Activated T-helper 17 cell treated with anti-CD3 and anti-CD28 coated beads, Interleukin-2, amount 50 U/mL, for 72 hours (primary cell): ENCODE results near the gene GPR107. TPM values are rescaled to one million over a fixed set of nuclear protein-coding genes. Genes with fewer than 3 reads are reported as not detected.

Source experiments
- ATAC-seq: fragments of 150-1000 bp; cut with Tn5 transposase; replicated peaks from 2 replicates; pipeline ENCODE4 v1.10.0; 2021; ENCODE audit warnings: mild to moderate bottlenecking, moderate library complexity
- H3K27ac Mint-ChIP-seq: one replicate; pipeline ENCODE4 v1.8.0; 2022; ENCODE audit warnings: mixed read lengths
- H3K27me3 Mint-ChIP-seq: one replicate; pipeline ENCODE4 v1.8.0; 2022; ENCODE audit warnings: mixed read lengths
- H3K36me3 Mint-ChIP-seq: one replicate; pipeline ENCODE4 v1.8.0; 2022; ENCODE audit warnings: low read depth, mild to moderate bottlenecking, mixed read lengths
- H3K4me1 Mint-ChIP-seq: one replicate; pipeline ENCODE4 v1.8.0; 2022; ENCODE audit warnings: mixed read lengths
- H3K4me3 Mint-ChIP-seq: one replicate; pipeline ENCODE4 v1.8.0; 2022; ENCODE audit warnings: mild to moderate bottlenecking, mixed read lengths
- H3K9me3 Mint-ChIP-seq: one replicate; pipeline ENCODE4 v1.8.0; 2022; ENCODE audit warnings: mixed read lengths
- total RNA-seq, 2 donors: library from RNA; stranded (reverse); gene quantifications; one replicate each; pipeline ENCODE4 v1.2.3, GENCODE V29; 2022

The GPR107 gene
- total RNA-seq, 2 donors from 2014 or later: 28.1 to 32.6 TPM

DNA sequence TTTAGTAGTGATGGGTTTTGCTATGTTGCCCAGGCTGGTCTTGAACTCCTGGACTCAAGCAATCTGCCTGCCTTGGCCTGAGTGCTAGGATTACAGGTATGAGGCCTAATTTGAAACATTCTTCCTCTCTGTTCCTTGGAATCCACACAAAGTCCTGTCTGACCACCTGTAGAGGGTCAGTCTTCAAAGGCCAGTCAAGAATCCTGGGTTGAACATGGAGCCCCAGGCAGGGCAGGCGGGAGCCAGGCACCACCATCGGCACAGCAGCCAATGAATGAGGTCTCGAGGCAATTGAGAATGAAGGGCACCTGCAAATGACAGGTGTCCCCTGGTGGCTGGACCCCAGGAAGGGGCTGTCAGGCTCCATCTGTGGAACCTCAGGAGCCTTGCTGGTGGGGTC is 101.1 kb downstream of the GPR107 start:
- Mint-ChIP-seq H3K36me3 (no peaks in the 10 kb centered on the region), H3K4me3 (no peak overlapping the region), H3K27ac (no peak overlapping the region), H3K4me1 (no peaks in the 10 kb centered on the region), H3K27me3 (no peaks in the 10 kb centered on the region), H3K9me3 (no peaks in the 10 kb centered on the region)
- ATAC-seq: no peak

DNA sequence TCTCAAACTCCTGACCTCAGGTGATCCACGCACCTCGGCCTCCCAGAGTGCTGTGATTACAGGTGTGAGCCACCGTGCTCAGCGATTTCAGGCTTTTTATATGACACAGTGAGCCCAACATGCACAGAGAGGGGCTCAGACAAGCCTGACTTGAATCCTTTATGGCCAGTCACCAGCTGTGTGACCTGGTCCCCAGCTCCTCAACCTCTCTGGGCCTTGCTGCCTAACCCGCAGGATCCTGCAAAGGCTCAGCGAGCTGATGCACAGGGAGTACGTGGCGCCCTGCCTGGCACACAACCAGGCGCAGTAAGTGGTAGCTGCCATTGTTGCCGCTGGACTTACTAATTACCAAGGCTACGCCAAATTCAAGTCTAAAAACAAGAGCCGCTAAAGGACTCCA is 101.9 kb downstream of the GPR107 start:
- H3K27me3 Mint-ChIP-seq: no peaks in the 10 kb centered on the region
- H3K27ac Mint-ChIP-seq: no peak overlapping the region
- no peak for ATAC-seq
- no peaks in the 10 kb centered on the region for H3K36me3 Mint-ChIP-seq
- no peaks in the 10 kb centered on the region for H3K9me3 Mint-ChIP-seq
- H3K4me3 Mint-ChIP-seq: no peak overlapping the region
- no peaks in the 10 kb centered on the region for H3K4me1 Mint-ChIP-seq

DNA sequence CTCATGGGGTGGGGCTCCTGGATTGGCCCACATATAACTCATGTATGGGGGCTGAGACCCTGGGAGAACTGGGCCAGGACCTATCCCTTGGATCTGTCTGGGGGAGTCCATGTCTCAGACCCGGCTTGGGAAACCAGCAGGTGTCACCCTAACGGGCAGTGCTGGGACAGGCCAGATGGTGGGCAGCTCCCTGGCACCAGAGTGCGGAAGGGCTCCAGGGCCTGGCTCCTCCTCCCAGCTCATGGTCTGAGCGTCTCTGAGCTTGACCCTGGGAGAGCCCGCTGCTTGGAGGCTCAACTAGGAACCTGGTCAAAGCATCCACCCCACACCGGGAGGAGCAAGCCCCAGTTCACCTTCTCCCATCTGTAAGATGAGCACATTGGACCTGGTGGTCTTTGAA is 103.0 kb downstream of the GPR107 start:
- H3K36me3 Mint-ChIP-seq: no peaks in the 10 kb centered on the region
- no peak overlapping the region for H3K27ac Mint-ChIP-seq
- ATAC-seq: no peak
- H3K4me1 Mint-ChIP-seq: no peaks in the 10 kb centered on the region
- no peak overlapping the region for H3K4me3 Mint-ChIP-seq
- no peaks in the 10 kb centered on the region for H3K9me3 Mint-ChIP-seq
- H3K27me3 Mint-ChIP-seq: no peaks in the 10 kb centered on the region

DNA sequence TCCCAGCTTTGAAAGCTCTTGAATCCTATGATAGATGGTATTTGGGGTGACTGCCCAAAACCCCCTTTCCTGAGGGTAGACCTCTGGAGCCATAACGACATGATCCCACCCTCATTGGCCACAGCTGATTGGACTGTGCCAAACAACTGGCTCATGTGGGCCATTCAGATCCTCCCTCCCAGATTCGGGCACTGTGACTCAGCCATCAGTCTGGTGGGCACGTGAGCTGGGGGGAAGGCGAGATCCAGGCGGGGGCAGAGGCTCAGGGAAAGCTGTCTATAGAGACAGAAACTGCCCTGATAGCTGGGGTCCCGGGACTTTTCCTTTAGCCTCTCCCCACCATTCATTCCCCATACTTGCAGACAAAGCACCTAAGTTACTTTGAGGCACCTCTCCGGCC is 103.4 kb downstream of the GPR107 start:
- Mint-ChIP-seq H3K4me3 (no peak overlapping the region), H3K27ac (no peak overlapping the region), H3K36me3 (no peaks in the 10 kb centered on the region), H3K27me3 (no peaks in the 10 kb centered on the region), H3K4me1 (no peaks in the 10 kb centered on the region), H3K9me3 (no peaks in the 10 kb centered on the region)
- no peak for ATAC-seq

DNA sequence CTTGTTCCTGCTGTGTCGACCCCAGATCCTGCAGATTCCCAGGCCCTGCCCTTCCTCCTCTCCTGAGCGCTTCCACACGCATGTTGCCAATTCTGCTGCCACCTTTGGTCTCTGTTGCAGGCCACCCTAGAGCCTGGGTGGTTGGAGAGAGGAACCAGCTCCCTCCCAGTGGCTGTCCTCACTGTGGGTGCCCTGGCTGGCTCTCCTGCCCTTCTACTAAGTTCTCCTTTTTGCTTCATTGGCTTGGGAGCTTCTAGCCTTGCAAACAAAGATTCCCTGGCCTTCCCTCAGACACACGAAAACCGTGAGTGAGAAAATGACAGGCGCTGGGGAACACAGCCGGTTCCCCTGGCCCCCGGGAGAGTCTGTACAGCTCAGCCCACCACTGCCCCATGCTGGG is 104.3 kb downstream of the GPR107 start:
- no peak overlapping the region for H3K4me3 Mint-ChIP-seq
- ATAC-seq: no peak
- no peaks in the 10 kb centered on the region for H3K4me1 Mint-ChIP-seq
- H3K36me3 Mint-ChIP-seq: no peaks in the 10 kb centered on the region
- no peaks in the 10 kb centered on the region for H3K9me3 Mint-ChIP-seq
- no peaks in the 10 kb centered on the region for H3K27me3 Mint-ChIP-seq
- H3K27ac Mint-ChIP-seq: no peak overlapping the region

- no peak for ATAC-seq
- H3K4me1 Mint-ChIP-seq: no peaks in the 10 kb centered on the region
- H3K27me3 Mint-ChIP-seq: no peaks in the 10 kb centered on the region
- H3K36me3 Mint-ChIP-seq: no peaks in the 10 kb centered on the region
- H3K27ac Mint-ChIP-seq: no peak overlapping the region
- no peak overlapping the region for H3K4me3 Mint-ChIP-seq
- H3K9me3 Mint-ChIP-seq: no peaks in the 10 kb centered on the region
Observed at GRCh38 chr9:130159057-130159456, 105.4 kb downstream of the GPR107 start.

GRCh38 chr9:130159915-130160670 is 106.4 kb downstream of the GPR107 start:
- Mint-ChIP-seq H3K27me3 (no peaks in the 10 kb centered on the region), H3K4me3 (no peak overlapping the region), H3K9me3 (no peaks in the 10 kb centered on the region), H3K36me3 (no peaks in the 10 kb centered on the region), H3K27ac (no peak overlapping the region), H3K4me1 (no peaks in the 10 kb centered on the region)
- ATAC-seq: peak; percentile 87

DNA sequence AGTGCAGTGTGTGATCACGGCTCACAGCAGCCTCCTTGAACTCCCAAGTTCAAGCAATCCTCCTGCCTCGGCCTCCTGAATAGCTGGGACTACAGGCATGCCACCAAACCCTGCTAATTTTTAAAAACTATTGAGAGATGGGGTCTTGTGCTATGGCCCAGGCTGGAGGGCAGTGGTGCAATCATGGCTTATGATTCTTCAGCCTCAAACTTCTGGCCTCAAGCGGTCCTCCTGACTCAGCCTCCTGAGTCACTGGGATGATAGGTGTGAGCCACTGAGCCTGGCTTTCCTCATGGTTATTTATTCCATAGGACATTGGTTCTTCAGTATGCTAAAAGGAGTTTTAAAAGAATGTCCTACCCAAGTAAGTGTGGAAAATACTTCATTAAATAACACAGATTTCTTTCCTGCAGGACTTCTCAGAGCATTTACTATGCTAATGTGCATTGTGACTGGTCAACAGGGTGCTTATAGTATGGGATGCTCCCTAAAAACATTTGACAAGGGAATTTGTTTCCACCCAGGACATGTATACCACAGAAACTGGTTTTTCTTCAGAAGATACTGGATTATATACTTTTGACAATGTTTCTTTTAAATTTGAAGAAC is 107.3 kb downstream of the GPR107 start:
- no peaks in the 10 kb centered on the region for H3K36me3 Mint-ChIP-seq
- no peaks in the 10 kb centered on the region for H3K9me3 Mint-ChIP-seq
- peak overlapping the region; percentile 20 for H3K27ac Mint-ChIP-seq
- H3K27me3 Mint-ChIP-seq: no peaks in the 10 kb centered on the region
- ATAC-seq: peak; percentile 34
- no peaks in the 10 kb centered on the region for H3K4me1 Mint-ChIP-seq
- no peak overlapping the region for H3K4me3 Mint-ChIP-seq

- Mint-ChIP-seq H3K36me3 (no peaks in the 10 kb centered on the region), H3K9me3 (no peaks in the 10 kb centered on the region), H3K4me1 (peaks cover 6% of the 10 kb centered on the region), H3K27ac (no peak overlapping the region), H3K27me3 (no peaks in the 10 kb centered on the region), H3K4me3 (no peak overlapping the region)
- no peak for ATAC-seq
Observed at GRCh38 chr9:130165579-130165978, 111.9 kb downstream of the GPR107 start.

DNA sequence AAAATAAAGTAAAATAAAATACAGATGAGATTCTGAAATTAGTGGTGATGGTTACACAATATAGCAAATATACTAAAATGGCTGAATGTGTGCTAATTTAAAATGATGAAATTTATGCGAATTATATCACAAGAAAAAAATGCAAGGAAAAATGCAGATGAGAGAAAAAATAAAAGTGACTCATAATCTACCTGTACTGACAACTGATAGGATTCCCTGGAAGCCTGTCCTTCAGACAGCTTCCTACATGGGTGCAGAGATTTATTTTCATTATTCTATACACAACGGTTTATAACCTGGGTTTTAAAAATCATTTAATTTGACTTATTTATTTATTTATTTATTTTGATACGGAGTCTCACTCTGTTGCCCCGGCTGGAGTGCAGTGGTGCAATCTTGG is 112.7 kb downstream of the GPR107 start:
- H3K36me3 Mint-ChIP-seq: no peaks in the 10 kb centered on the region
- H3K27ac Mint-ChIP-seq: no peak overlapping the region
- ATAC-seq: no peak
- peaks cover 6% of the 10 kb centered on the region for H3K4me1 Mint-ChIP-seq
- no peaks in the 10 kb centered on the region for H3K9me3 Mint-ChIP-seq
- H3K4me3 Mint-ChIP-seq: no peak overlapping the region
- H3K27me3 Mint-ChIP-seq: peaks cover 5% of the 10 kb centered on the region

DNA sequence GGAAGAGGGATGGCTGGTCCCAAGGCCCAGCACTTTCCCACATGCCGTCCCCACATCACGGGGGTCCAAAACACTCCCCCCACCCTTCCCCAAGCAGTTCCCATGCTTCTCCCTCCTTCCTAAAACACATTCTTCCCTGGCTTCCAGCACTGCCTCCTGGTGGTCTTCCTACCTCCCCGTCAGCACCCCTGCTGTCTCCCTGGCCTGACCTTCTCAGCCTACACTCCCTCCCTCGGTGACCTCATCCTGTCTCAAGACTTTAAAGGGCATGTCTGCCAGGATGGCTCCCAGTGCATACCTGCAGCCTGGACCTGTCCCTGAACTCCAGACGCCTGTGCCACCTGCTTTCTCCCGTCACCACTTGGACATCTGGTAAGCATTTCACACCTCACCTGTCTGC is 114.2 kb downstream of the GPR107 start:
- Mint-ChIP-seq H3K4me3 (no peak overlapping the region), H3K36me3 (no peaks in the 10 kb centered on the region), H3K27ac (no peak overlapping the region), H3K27me3 (peaks cover 5% of the 10 kb centered on the region), H3K9me3 (no peaks in the 10 kb centered on the region), H3K4me1 (peaks cover 6% of the 10 kb centered on the region)
- ATAC-seq: no peak

DNA sequence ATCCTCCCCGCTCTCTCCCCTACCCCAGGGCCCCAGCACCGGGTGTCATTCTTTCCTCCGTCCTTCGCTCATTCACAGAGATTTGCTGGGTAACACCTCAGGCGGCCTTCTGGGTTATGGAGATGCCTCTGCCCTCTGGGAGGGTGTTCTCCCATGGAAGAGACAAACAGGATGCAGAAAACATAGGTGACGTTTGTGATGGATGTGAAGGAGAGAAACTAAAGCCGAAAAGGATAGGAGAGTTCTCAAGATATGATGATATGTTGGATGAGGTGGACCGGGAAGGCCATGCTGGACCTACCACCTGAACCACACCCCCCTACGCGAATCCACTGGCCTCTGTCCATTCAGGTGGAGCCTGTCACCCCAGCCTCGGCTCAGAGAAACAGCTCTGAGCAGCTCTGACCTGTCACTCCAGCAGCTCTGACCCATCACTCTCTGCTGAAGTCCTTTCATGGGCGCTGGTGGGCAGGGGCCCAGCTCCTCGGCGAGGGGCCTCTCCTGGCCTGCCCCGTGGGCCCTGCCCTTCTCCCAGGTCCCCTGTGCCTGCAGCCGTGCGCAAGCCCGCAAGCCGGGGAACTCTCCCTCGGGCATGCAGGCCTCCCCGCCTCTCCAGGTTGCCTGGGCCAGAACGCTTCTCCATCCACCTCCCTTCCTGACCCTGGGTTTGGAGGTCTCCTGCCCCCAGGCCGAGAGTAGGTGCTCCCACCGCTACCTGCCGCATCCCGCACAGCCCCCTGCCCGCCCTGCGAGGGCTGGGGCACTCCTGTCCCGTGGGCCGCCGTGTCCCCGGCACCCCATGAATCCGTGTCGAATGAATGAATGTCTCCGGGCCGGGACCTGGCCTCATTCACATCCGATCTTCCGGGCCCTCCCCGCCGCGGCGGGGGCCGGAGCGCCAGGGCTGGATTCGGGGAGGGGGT is 117.8 kb downstream of the GPR107 start:
- H3K9me3 Mint-ChIP-seq: no peaks in the 10 kb centered on the region
- no peaks in the 10 kb centered on the region for H3K36me3 Mint-ChIP-seq
- H3K4me1 Mint-ChIP-seq: peaks cover 6% of the 10 kb centered on the region
- peak; percentile 14 for ATAC-seq
- no peak overlapping the region for H3K27ac Mint-ChIP-seq
- peaks cover 5% of the 10 kb centered on the region for H3K27me3 Mint-ChIP-seq
- H3K4me3 Mint-ChIP-seq: peak overlapping the region; percentile 49

DNA sequence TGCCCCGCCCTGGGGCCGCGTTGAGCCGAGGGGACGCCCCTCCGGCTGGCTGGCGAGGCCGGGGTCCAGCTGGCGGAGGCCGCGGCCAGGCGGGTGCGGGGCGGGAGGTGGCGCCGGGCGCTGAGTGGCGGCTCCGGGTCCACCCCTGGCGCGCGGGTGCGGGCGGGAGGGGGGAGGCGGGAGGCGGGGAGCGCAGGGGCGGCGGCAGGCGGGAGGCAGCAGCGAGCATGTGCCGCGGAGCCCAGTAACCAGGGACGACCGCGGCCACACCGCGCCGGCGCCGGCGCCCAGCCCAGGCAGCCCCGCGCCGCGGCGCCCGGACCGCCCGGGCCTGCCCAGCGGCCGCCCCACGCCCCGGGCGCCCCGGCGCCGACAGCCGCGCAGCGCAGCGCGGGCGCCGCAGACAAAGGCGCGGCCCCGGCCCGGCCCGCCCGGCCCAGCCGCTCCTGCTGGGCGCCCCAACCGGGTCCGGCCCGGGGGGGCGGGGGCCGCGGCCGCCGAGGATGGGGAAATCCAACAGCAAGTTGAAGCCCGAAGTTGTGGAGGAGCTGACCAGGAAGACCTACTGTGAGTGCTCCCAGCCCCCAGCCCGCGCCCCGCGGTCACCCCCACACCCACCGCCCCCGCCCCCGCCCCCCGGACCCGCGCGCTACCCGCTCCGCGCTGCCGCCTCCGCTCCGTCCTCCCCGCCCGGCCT is 118.6 kb downstream of the GPR107 start, which contains the start of gene NCS1:
TSS of gene NCS1 (plus strand) at position 244 of the 697 bp plus-strand sequence. CDS start at position 504, 260 bp downstream.
- H3K36me3 Mint-ChIP-seq: no peaks in the 10 kb centered on the region
- no peaks in the 10 kb centered on the region for H3K9me3 Mint-ChIP-seq
- H3K27ac Mint-ChIP-seq: no peak within 1 kb of the TSS
- peak; percentile 72 for ATAC-seq
- H3K4me1 Mint-ChIP-seq: peaks cover under 1% of the 10 kb centered on the region
- H3K4me3 Mint-ChIP-seq: peak within 1 kb of the TSS; percentile 70
- peaks cover 5% of the 10 kb centered on the region for H3K27me3 Mint-ChIP-seq
